HL-60 (cell line): Measurements from ENCODE around the gene TENM3.

Source experiments
- DNase-seq, 2 experiments: peaks; one replicate each; pipeline ENCODE4 v3.0.0-alpha.2; 2010 to 2020; ENCODE audit warnings: low read depth in 1 of 2, low spot score in 1 of 2
- H3K27ac ChIP-seq: fragments of 250-450 bp; sonication (Bioruptor Pico); replicated peaks from 2 replicates; pipeline ENCODE4 v1.5.1; 2020; ENCODE audit warnings: mild to moderate bottlenecking, moderate library complexity
- H3K27me3 ChIP-seq: fragments of 250-450 bp; sonication (Bioruptor Pico); 2 replicates; pipeline ENCODE4 v1.5.1; 2021; ENCODE audit warnings: mild to moderate bottlenecking, moderate library complexity; ENCODE audit not compliant: insufficient read depth, poor library complexity, severe bottlenecking
- H3K4me3 ChIP-seq: replicated peaks from 2 replicates; pipeline ENCODE4 v1.5.1; 2011; ENCODE audit warnings: mild to moderate bottlenecking, control low read depth, low read length; ENCODE audit not compliant: insufficient read depth
- GABPA ChIP-seq: IDR thresholded peaks from 2 replicates; pipeline ENCODE4 v1.6.1; 2012; ENCODE audit warnings: low read depth
- POLR2AphosphoS5 ChIP-seq: IDR thresholded peaks from 2 replicates; pipeline ENCODE4 v1.6.1; 2012; ENCODE audit warnings: low read depth
- SPI1 ChIP-seq: IDR thresholded peaks from 2 replicates; pipeline ENCODE4 v1.6.1; 2012; ENCODE audit warnings: low read depth, mild to moderate bottlenecking, borderline replicate concordance
- TF ChIP-seq, protein P1 (sequence below): IDR thresholded peaks from one replicate; pipeline ENCODE4 v1.5.1; 2011; ENCODE audit warnings: low read length, control low read depth, inconsistent platforms; ENCODE audit not compliant: insufficient read depth
- TF ChIP-seq, protein P2 (sequence below): IDR thresholded peaks from 2 replicates; pipeline ENCODE4 v1.6.1; 2012; ENCODE audit warnings: low read depth; ENCODE audit not compliant: insufficient replicate concordance

TENM3 gene

DNA sequence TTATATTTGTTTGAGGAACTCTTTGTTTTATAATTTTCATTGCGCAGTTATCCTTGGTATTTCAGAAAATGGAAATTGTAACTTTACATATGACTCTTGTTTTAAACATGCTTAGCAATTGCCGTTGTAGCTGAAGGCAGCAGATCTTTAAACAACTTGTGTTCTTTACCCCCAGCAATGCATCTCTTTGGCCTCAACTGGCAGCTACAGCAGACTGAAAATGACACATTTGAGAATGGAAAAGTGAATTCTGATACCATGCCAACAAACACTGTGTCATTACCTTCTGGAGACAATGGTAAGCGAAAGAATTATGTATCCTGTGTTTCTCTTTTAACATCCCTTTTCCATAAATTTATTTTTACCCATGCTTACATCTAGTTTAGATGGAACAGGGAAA lies 410.4 kb downstream of the TENM3 start:
- no peak for TF ChIP-seq SPI1
- TF ChIP-seq, protein P1, sequence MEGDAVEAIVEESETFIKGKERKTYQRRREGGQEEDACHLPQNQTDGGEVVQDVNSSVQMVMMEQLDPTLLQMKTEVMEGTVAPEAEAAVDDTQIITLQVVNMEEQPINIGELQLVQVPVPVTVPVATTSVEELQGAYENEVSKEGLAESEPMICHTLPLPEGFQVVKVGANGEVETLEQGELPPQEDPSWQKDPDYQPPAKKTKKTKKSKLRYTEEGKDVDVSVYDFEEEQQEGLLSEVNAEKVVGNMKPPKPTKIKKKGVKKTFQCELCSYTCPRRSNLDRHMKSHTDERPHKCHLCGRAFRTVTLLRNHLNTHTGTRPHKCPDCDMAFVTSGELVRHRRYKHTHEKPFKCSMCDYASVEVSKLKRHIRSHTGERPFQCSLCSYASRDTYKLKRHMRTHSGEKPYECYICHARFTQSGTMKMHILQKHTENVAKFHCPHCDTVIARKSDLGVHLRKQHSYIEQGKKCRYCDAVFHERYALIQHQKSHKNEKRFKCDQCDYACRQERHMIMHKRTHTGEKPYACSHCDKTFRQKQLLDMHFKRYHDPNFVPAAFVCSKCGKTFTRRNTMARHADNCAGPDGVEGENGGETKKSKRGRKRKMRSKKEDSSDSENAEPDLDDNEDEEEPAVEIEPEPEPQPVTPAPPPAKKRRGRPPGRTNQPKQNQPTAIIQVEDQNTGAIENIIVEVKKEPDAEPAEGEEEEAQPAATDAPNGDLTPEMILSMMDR: no peak
- no peak for TF ChIP-seq GABPA
- TF ChIP-seq POLR2AphosphoS5: no peak
- TF ChIP-seq, protein P2, sequence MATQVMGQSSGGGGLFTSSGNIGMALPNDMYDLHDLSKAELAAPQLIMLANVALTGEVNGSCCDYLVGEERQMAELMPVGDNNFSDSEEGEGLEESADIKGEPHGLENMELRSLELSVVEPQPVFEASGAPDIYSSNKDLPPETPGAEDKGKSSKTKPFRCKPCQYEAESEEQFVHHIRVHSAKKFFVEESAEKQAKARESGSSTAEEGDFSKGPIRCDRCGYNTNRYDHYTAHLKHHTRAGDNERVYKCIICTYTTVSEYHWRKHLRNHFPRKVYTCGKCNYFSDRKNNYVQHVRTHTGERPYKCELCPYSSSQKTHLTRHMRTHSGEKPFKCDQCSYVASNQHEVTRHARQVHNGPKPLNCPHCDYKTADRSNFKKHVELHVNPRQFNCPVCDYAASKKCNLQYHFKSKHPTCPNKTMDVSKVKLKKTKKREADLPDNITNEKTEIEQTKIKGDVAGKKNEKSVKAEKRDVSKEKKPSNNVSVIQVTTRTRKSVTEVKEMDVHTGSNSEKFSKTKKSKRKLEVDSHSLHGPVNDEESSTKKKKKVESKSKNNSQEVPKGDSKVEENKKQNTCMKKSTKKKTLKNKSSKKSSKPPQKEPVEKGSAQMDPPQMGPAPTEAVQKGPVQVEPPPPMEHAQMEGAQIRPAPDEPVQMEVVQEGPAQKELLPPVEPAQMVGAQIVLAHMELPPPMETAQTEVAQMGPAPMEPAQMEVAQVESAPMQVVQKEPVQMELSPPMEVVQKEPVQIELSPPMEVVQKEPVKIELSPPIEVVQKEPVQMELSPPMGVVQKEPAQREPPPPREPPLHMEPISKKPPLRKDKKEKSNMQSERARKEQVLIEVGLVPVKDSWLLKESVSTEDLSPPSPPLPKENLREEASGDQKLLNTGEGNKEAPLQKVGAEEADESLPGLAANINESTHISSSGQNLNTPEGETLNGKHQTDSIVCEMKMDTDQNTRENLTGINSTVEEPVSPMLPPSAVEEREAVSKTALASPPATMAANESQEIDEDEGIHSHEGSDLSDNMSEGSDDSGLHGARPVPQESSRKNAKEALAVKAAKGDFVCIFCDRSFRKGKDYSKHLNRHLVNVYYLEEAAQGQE: no peak
- no peaks in the 10 kb centered on the region for H3K27me3 ChIP-seq
- no peak overlapping the region for H3K27ac ChIP-seq
- DNase-seq: no peak
- no peak overlapping the region for H3K4me3 ChIP-seq

DNA sequence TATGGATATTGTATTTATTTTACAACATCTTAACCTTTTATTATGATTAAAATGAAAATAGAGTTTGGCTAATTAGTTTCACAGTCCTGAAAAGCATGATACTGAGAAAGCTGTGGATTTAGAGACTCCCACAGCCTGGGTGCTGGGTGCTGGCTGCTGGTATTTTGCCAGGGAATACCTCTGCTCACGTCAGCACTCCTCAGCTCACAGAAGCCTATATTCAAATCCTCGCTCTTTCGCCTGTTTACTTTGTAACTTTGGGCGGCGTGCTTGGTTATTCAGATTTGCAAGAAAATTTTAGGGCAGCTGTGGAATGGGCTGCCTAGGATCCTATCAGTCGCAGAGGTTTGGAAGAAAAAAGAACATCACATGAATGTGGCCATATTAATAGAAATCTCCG lies 412.1 kb downstream of the TENM3 start:
- Histone ChIP-seq H3K27ac (no peak overlapping the region), H3K27me3 (no peaks in the 10 kb centered on the region), H3K4me3 (no peak overlapping the region)
- TF ChIP-seq GABPA (no peak), SPI1 (no peak), POLR2AphosphoS5 (no peak)
- TF ChIP-seq, protein P1: no peak
- TF ChIP-seq, protein P2: no peak
- no peak for DNase-seq

DNA sequence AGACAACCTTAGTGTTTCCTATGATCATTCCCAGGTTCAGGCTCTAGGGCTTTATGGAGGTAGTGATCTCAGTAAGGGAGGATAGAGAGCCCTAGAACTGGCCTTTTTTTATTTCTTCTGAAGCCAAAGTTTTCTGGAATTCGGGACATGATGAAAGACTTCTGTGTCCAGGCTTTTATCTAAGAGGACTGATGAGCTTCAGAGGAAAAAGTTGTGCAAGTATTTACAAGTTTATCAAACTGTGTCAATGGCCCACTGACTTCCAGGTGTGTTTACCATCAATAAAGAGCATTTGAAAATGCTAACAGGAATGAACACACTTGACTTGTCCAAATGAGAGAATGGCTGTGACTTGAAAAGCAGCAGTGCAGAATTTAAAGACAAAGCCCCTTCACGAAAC lies 419.3 kb downstream of the TENM3 start:
- no peak for TF ChIP-seq POLR2AphosphoS5
- TF ChIP-seq, protein P1: no peak
- no peak for TF ChIP-seq GABPA
- TF ChIP-seq, protein P2: no peak
- no peak for TF ChIP-seq SPI1
- Histone ChIP-seq H3K27me3 (no peaks in the 10 kb centered on the region), H3K27ac (no peak overlapping the region), H3K4me3 (no peak overlapping the region)
- DNase-seq: no peak
